NCI-H1436 (cell line): Measurements from ENCODE around the gene ITGB3.
A peak's percentile ranks its signal among the peaks of the same experiment; 100 is the strongest.
"Not testable (repeated sequence)": the region's sequence is repeated elsewhere in the genome, so short reads cannot be mapped to it uniquely, and the experiment has no call there.

ENCODE experiments used
- DNase-seq: peaks from one replicate; lab custom pipeline; 2025; lab: John Stamatoyannopoulos, UW

Gene ITGB3

GRCh38 chr17:47253541-47254402, at the start of gene ITGB3:
ITGB3 (plus strand) TSS chr17:47253827; CDS start chr17:47253862, 35 bp downstream.
- DNase-seq: peak; percentile 67

- DNase-seq: no peak
Observed at GRCh38 chr17:47203984-47204721, 49.5 kb upstream of the ITGB3 start.

GRCh38 chr17:47204722-47205418, 48.8 kb upstream of the ITGB3 start:
- DNase-seq: no peak

- DNase-seq: peak; percentile 61
Observed at GRCh38 chr17:47205419-47205963, 48.1 kb upstream of the ITGB3 start.

GRCh38 chr17:47207143-47208067, 46.2 kb upstream of the ITGB3 start:
- no peak for DNase-seq

GRCh38 chr17:47208744-47209488, 44.7 kb upstream of the ITGB3 start, which contains the start of gene MYL4:
MYL4 (plus strand) TSS chr17:47209348; CDS start chr17:47209423, 75 bp downstream.
- no peak for DNase-seq

- no peak for DNase-seq
Observed at GRCh38 chr17:47209499-47209898, 44.1 kb upstream of the ITGB3 start.

GRCh38 chr17:47210105-47210504, 43.5 kb upstream of the ITGB3 start:
- no peak for DNase-seq

- no peak for DNase-seq
Observed at GRCh38 chr17:47210779-47211178, 42.8 kb upstream of the ITGB3 start.

GRCh38 chr17:47212458-47212857, 41.2 kb upstream of the ITGB3 start:
- no peak for DNase-seq

GRCh38 chr17:47213540-47213939, 40.1 kb upstream of the ITGB3 start:
- DNase-seq: no peak

- no peak for DNase-seq
Observed at GRCh38 chr17:47214931-47215330, 38.7 kb upstream of the ITGB3 start.

- not testable (repeated sequence) for DNase-seq
Observed at GRCh38 chr17:47216821-47217220, 36.8 kb upstream of the ITGB3 start.

- DNase-seq: not testable (repeated sequence)
Observed at GRCh38 chr17:47217279-47217678, 36.3 kb upstream of the ITGB3 start.

GRCh38 chr17:47218896-47219430, 34.7 kb upstream of the ITGB3 start:
- no peak for DNase-seq

- no peak for DNase-seq
Observed at GRCh38 chr17:47219621-47220475, 33.8 kb upstream of the ITGB3 start.

GRCh38 chr17:47220531-47220999, 33.1 kb upstream of the ITGB3 start:
- DNase-seq: peak; percentile 24

GRCh38 chr17:47221154-47221553, 32.5 kb upstream of the ITGB3 start:
- no peak for DNase-seq

- DNase-seq: no peak
Observed at GRCh38 chr17:47222047-47222446, 31.6 kb upstream of the ITGB3 start.
